ENCODE data around the gene NOL3. TPM values are rescaled to one million over a fixed set of nuclear protein-coding genes. Genes with fewer than 3 reads are reported as not detected.
A peak's percentile ranks its signal among the peaks of the same experiment; 100 is the strongest.

Gene NOL3
- polyA plus RNA-seq, 3 donors: 2.7 to 17.0 (median 3.8) TPM

DNA sequence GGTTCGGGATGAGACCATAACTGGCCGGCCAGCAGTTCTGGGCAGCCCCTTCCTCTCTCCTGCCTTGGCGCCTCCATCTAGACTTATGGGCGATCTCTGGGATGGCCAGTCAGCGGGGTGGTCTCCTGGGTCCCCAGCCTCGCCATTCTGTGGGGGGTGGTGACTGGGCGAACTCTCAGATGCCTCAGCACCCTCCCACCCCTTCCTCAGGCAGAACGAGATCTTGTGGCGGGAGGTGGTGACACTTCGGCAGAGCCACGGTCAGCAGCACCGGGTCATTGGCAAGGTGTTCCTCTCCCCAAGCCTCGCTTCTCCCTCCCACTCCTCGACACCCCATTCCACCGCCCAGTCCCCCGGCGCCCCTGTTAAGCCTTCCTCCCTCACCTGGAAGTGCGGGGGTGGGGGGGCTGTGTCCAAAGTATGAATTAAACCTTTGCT lies 4.2 kb upstream of the NOL3 start:
- Mint-ChIP-seq H3K9me3 (peaks cover 0 to 29% (median 14%) of the 10 kb centered on the region in 7 donors), H3K4me1 (peaks cover 48% of the 10 kb centered on the region), H3K36me3 (peaks cover 15 to 18% of the 10 kb centered on the region in 2 donors), H3K27ac (peak overlapping the region in 1 of 7 donors; percentile 11), H3K4me3 (peak overlapping the region; percentile 9 to 84), H3K27me3 (ENCODE audit: low read depth in 3 of 3) (peaks cover 69 to 92% (median 83%) of the 10 kb centered on the region in 3 donors)
- TF ChIP-seq, protein P1, sequence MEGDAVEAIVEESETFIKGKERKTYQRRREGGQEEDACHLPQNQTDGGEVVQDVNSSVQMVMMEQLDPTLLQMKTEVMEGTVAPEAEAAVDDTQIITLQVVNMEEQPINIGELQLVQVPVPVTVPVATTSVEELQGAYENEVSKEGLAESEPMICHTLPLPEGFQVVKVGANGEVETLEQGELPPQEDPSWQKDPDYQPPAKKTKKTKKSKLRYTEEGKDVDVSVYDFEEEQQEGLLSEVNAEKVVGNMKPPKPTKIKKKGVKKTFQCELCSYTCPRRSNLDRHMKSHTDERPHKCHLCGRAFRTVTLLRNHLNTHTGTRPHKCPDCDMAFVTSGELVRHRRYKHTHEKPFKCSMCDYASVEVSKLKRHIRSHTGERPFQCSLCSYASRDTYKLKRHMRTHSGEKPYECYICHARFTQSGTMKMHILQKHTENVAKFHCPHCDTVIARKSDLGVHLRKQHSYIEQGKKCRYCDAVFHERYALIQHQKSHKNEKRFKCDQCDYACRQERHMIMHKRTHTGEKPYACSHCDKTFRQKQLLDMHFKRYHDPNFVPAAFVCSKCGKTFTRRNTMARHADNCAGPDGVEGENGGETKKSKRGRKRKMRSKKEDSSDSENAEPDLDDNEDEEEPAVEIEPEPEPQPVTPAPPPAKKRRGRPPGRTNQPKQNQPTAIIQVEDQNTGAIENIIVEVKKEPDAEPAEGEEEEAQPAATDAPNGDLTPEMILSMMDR (IDR thresholded peaks at IDR 0.05): no peak
- intact Hi-C loops (cut with micrococcal nuclease): no loop called here
- Histone ChIP-seq H3K4me2 (replicated peaks; ENCODE audit: extremely low read depth, low read length, poor library complexity, severe bottlenecking) (no peak overlapping the region), H3K27me3 (ENCODE audit: control insufficient read depth in 2 of 2, insufficient read depth in 2 of 2, low read length in 2 of 2) (peaks cover 49 to 80% of the 10 kb centered on the region in 2 donors), H3K9ac (ENCODE audit: insufficient read depth, low read length, poor library complexity, severe bottlenecking) (no peak overlapping the region), H3K27ac (ENCODE audit: low read depth in 1 of 2, low read length in 2 of 2) (no peak overlapping the region), H2AFZ (ENCODE audit: insufficient read depth, low read depth, low read length, poor library complexity, severe bottlenecking) (no peak overlapping the region), H3K4me1 (ENCODE audit: control insufficient read depth in 1 of 2, insufficient read depth in 2 of 2, low read length in 2 of 2) (peaks cover 62 to 66% of the 10 kb centered on the region in 2 donors), H3K4me3 (replicated peaks in 1 of 3; ENCODE audit: low read depth in 2 of 3, low read length in 3 of 3) (no peak overlapping the region), H3K36me3 (replicated peaks in 1 of 2; ENCODE audit: control insufficient read depth in 1 of 2, insufficient read depth in 2 of 2, low read length in 2 of 2) (no peaks in the 10 kb centered on the region), H4K20me1 (ENCODE audit: insufficient read depth, low read length) (peaks cover 51% of the 10 kb centered on the region), H3K79me2 (ENCODE audit: insufficient read depth, low read length) (no peaks in the 10 kb centered on the region), H3K9me3 (replicated peaks in 1 of 2; ENCODE audit: control insufficient read depth in 1 of 2, insufficient read depth in 1 of 2, low read length in 2 of 2) (peaks cover 0 to 37% of the 10 kb centered on the region in 2 donors)
- DNase-seq: no peak
- whole genome bisulfite sequencing (ENCODE audit: insufficient coverage): 40% methylated on average over 4 of the region's 18 CpGs

DNA sequence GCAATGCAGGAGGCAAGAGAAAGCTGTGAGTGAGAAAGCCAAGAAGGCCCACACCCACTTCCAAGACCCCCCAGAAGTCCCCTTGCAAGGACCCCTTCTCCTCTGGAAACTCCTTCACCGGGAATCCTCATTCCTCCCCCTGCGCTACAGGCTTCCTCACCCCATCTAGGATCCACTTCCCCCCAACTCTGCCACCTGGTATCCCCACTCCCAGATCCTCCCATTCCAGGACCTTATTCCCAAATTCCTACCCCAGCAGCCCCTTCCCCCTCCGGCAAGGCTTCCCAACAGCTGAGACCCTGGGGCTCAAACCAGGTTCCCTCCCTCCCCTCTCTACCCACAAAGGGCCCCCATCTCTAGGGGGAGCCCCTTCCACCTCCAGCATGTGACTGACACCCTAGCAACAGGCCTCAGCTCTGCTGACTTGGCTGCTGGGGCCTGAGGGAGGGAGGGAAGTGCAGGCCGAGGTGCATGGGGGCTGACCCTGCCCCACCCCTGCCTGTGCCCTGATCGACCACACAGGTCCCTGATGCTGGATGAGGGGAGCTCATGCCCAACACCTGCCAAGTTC lies 3.7 kb upstream of the NOL3 start:
- Histone ChIP-seq H3K27me3 (ENCODE audit: control insufficient read depth in 2 of 2, insufficient read depth in 2 of 2, low read length in 2 of 2) (peaks cover 47 to 75% of the 10 kb centered on the region in 2 donors), H4K20me1 (ENCODE audit: insufficient read depth, low read length) (peaks cover 45% of the 10 kb centered on the region), H3K4me3 (replicated peaks in 1 of 3; ENCODE audit: low read depth in 2 of 3, low read length in 3 of 3) (no peak overlapping the region), H3K4me2 (replicated peaks; ENCODE audit: extremely low read depth, low read length, poor library complexity, severe bottlenecking) (no peak overlapping the region), H3K79me2 (ENCODE audit: insufficient read depth, low read length) (no peaks in the 10 kb centered on the region), H3K9me3 (replicated peaks in 1 of 2; ENCODE audit: control insufficient read depth in 1 of 2, insufficient read depth in 1 of 2, low read length in 2 of 2) (peaks cover 0 to 34% of the 10 kb centered on the region in 2 donors), H2AFZ (ENCODE audit: insufficient read depth, low read depth, low read length, poor library complexity, severe bottlenecking) (no peak overlapping the region), H3K4me1 (ENCODE audit: control insufficient read depth in 1 of 2, insufficient read depth in 2 of 2, low read length in 2 of 2) (peaks cover 62 to 66% of the 10 kb centered on the region in 2 donors), H3K36me3 (replicated peaks in 1 of 2; ENCODE audit: control insufficient read depth in 1 of 2, insufficient read depth in 2 of 2, low read length in 2 of 2) (no peaks in the 10 kb centered on the region), H3K9ac (ENCODE audit: insufficient read depth, low read length, poor library complexity, severe bottlenecking) (no peak overlapping the region), H3K27ac (ENCODE audit: low read depth in 1 of 2, low read length in 2 of 2) (no peak overlapping the region)
- intact Hi-C loops (cut with micrococcal nuclease): no loop called here
- H3K4me1 Mint-ChIP-seq: peaks cover 49% of the 10 kb centered on the region
- peaks cover 0 to 28% (median 14%) of the 10 kb centered on the region in 7 donors for H3K9me3 Mint-ChIP-seq
- TF ChIP-seq, protein P1 (IDR thresholded peaks at IDR 0.05): no peak
- peaks cover 19% of the 10 kb centered on the region in 2 donors for H3K36me3 Mint-ChIP-seq
- H3K4me3 Mint-ChIP-seq: peak overlapping the region in 1 of 2 donors; percentile 84
- WGBS (ENCODE audit: insufficient coverage): 71% methylated on average over 5 of the region's 5 CpGs
- DNase-seq: no peak
- no peak overlapping the region for H3K27ac Mint-ChIP-seq
- H3K27me3 Mint-ChIP-seq (ENCODE audit: low read depth in 3 of 3): peaks cover 70 to 92% (median 80%) of the 10 kb centered on the region in 3 donors

All from CD14-positive monocyte (primary cell).